ENCODE data around the gene MYOZ2. TPM values are rescaled to one million over a fixed set of nuclear protein-coding genes. Genes with fewer than 3 reads are reported as not detected.

Gene MYOZ2
- total RNA-seq, 1 donor from 2014 or later: 0.16 TPM

DNA sequence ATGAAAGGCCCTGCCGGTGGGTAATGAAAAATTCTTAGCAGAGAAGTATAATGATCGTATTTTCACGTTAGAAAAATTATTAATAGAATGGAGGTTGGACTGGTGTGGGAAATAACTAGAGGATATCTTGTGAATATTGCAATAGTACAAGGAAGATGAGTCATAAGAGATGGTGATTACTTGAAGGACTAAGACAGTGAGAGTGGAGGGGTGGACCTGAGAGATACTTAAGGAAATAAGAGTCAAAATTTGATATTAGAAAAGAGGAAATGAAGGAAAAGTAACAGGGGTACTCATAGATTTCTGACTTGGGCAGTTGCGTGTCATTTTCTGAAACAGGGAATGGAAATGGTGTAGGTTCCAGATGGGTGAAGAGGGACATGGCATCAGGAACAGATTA is 75.1 kb downstream of the MYOZ2 start:
- Mint-ChIP-seq H3K27ac (peak overlapping the region; percentile 10), H3K4me3 (peak overlapping the region; percentile 82), H3K9me3 (no peaks in the 10 kb centered on the region), H3K27me3 (ENCODE audit: low read depth) (no peaks in the 10 kb centered on the region), H3K4me1 (peaks cover 37% of the 10 kb centered on the region), H3K36me3 (no peaks in the 10 kb centered on the region)
- DNase-seq (ENCODE audit: low spot score in 2 of 2, unreplicated experiment in 2 of 2): no peak
- TF ChIP-seq, protein P1, sequence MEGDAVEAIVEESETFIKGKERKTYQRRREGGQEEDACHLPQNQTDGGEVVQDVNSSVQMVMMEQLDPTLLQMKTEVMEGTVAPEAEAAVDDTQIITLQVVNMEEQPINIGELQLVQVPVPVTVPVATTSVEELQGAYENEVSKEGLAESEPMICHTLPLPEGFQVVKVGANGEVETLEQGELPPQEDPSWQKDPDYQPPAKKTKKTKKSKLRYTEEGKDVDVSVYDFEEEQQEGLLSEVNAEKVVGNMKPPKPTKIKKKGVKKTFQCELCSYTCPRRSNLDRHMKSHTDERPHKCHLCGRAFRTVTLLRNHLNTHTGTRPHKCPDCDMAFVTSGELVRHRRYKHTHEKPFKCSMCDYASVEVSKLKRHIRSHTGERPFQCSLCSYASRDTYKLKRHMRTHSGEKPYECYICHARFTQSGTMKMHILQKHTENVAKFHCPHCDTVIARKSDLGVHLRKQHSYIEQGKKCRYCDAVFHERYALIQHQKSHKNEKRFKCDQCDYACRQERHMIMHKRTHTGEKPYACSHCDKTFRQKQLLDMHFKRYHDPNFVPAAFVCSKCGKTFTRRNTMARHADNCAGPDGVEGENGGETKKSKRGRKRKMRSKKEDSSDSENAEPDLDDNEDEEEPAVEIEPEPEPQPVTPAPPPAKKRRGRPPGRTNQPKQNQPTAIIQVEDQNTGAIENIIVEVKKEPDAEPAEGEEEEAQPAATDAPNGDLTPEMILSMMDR (IDR thresholded peaks at IDR 0.05; ENCODE audit: unreplicated experiment): no peak

DNA sequence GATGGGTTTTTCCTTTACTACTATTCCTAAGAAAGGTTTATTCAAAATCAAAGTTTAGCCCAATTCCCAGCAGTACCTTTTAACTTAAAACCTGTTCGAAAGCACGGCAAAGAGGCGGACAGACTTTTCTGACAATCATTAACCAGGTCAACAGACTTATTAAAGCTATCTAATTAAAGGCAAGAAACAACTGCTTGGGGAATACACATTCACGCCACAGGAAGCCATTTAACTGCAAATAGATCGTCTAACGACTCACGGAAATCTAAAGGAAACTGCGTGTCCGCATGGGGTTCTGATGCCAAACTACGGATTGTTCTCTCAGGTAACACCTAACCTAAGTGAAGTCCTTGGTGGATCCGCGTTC is 76.2 kb downstream of the MYOZ2 start:
- H3K4me1 Mint-ChIP-seq: peaks cover 27% of the 10 kb centered on the region
- no peaks in the 10 kb centered on the region for H3K9me3 Mint-ChIP-seq
- TF ChIP-seq, protein P1 (IDR thresholded peaks at IDR 0.05; ENCODE audit: unreplicated experiment): no peak
- peak overlapping the region; percentile 82 for H3K4me3 Mint-ChIP-seq
- no peaks in the 10 kb centered on the region for H3K27me3 Mint-ChIP-seq (ENCODE audit: low read depth)
- H3K36me3 Mint-ChIP-seq: no peaks in the 10 kb centered on the region
- peak overlapping the region; percentile 98 for H3K27ac Mint-ChIP-seq
- no peak for DNase-seq (ENCODE audit: low spot score in 2 of 2, unreplicated experiment in 2 of 2)

DNA sequence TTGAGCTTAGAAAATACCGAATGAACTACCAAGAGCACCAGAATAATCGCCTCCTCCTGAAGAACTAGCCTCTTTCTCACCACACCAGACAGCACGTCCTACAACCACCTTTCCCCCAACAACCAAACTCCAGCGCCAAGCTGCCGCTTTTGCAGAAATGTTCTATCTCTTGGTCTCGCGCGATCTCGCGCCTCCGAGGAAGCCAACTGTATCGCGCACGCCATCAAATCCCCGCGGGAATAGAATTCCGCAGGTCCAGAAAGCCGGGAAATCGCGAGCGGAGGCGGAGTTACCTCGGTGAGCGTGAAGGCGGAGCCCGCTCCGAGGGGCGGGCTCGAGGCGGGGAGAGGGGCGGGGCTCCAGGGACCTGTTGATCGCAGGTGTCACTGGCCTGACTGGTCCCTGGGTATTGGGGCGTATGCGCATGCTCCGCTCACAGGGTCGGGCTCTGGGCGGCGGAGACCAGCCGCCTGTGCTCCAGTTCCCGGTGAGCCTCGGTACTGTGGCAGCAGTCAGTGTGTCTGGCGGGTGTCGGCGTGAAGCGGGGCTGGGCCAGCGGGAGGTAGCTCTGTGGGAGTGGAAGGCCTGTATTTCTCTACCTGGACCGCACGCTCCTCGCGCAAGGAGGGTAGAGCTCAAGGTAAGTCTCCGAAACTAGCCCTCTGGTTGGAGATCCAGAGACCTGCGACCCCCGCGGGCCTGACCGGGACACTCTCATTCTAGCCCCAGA is 76.8 kb downstream of the MYOZ2 start, which contains the start of gene USP53:
Gene USP53, plus strand, starts transcription at position 480 of the 730 bp plus-strand sequence. CDS start 27,047 bp downstream, outside the sequence.
- Mint-ChIP-seq H3K9me3 (no peaks in the 10 kb centered on the region), H3K4me3 (peak within 1 kb of the TSS; percentile 82), H3K27me3 (ENCODE audit: low read depth) (no peaks in the 10 kb centered on the region), H3K27ac (peak within 1 kb of the TSS; percentile 98), H3K4me1 (peaks cover 22% of the 10 kb centered on the region), H3K36me3 (peaks cover under 1% of the 10 kb centered on the region)
- TF ChIP-seq, protein P1 (IDR thresholded peaks at IDR 0.05; ENCODE audit: unreplicated experiment): no peak
- DNase-seq (ENCODE audit: low spot score in 2 of 2, unreplicated experiment in 2 of 2): peak; percentile 97 to 99

DNA sequence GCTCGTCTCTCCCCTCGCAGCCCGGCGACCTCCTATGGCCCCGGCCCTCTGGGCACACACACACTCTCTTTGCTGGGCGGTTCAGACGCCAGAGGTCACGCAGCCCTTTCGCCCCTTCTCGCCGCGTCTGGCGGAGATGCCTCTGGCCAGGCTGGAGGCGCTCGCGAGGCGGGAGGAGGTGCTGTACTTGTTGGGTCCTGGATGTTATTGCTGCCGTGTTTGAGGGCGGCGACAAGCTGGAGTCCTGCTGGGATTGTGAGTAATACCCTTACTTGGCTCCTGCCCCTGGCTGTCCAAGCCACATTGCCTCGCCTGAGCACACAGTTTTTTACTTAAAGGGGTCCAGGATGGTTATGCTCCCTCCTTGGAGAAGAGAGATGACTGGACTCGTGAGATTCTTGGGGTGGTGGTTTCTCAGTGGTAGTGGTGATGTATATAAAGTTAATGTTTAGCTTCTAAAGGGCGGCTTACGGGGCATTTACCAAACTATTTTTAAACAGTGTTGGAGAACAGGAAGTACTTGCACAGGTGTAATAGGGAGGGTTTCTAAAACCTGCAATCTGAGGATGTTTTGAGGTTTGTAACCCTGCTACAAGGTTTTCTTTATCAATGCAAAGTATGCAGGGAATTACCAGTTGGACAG is 77.5 kb downstream of the MYOZ2 start:
- Mint-ChIP-seq H3K4me1 (peaks cover 18% of the 10 kb centered on the region), H3K36me3 (peaks cover 8% of the 10 kb centered on the region), H3K4me3 (peak overlapping the region; percentile 82), H3K9me3 (no peaks in the 10 kb centered on the region), H3K27ac (peak overlapping the region; percentile 98), H3K27me3 (ENCODE audit: low read depth) (no peaks in the 10 kb centered on the region)
- peak; percentile 32 to 73 for DNase-seq (ENCODE audit: low spot score in 2 of 2, unreplicated experiment in 2 of 2)
- TF ChIP-seq, protein P1 (IDR thresholded peaks at IDR 0.05; ENCODE audit: unreplicated experiment): no peak

DNA sequence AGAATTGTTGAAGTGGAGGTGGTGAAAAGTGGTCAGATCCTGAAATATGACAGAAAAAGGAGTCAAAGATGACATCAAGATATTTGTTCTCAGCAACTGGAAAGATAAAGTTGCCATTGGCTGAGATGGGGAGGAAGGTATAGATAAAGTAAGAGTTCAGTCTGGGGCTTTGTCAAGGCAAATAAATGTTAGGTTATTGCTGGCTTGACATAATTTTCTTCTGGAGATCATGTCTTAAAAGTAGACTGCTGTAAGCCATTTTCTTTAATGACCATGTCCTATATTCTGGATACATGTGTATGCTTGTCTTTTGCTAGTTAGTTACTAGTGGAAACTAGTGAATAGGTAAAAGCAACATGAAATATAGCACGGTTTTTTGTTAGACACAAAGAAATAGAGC is 82.5 kb downstream of the MYOZ2 start:
- no peaks in the 10 kb centered on the region for H3K27me3 Mint-ChIP-seq (ENCODE audit: low read depth)
- no peak overlapping the region for H3K4me3 Mint-ChIP-seq
- H3K9me3 Mint-ChIP-seq: peaks cover 11% of the 10 kb centered on the region
- H3K27ac Mint-ChIP-seq: no peak overlapping the region
- TF ChIP-seq, protein P1 (IDR thresholded peaks at IDR 0.05; ENCODE audit: unreplicated experiment): no peak
- DNase-seq (ENCODE audit: low spot score in 2 of 2, unreplicated experiment in 2 of 2): no peak
- peaks cover 11% of the 10 kb centered on the region for H3K4me1 Mint-ChIP-seq
- peaks cover 35% of the 10 kb centered on the region for H3K36me3 Mint-ChIP-seq
